ENCODE results near the gene LDLRAP1.
A peak's percentile ranks its signal among the peaks of the same experiment; 100 is the strongest.

LDLRAP1 gene

DNA sequence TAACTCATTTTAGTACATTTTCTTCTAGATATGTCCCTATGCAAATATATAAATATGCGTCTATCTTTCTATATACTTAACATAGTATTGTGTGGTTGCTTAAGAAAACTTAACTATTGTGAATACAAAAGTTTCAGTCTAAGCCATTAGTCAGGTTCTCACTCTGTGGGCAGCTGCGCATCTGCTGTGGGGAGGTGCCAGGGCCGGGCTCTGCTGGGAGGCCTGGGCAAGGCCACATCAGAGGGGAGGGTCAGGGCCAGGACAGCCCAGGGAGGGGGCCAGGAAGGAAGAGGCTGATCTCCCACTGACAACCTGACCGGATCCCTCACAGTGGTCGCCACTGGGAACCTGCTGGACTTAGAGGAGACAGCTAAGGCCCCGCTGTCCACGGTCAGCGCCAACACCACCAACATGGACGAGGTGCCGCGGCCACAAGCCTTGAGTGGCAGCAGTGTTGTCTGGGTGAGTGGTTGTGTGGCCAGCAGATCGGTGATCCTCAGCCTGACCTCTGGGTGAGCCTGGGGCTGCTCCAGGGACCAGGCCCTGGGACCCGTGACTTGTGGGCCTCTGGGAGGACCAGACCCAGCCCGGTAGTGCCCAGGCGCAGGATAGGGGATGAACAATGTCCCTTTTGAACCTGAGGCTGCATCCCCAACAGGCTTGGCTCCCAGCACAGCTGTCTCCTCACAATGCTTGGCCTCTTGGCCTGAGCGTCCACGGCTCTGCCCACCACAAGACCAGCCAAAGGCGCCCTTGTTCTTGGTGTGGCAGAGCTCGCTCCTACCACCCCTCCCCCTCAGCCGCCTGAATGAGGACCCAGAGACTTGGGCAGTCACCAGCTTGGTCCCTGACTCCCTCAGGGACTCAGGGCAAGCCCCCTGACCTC lies 20.2 kb downstream of the LDLRAP1 start:
- DNase-seq, result no peak

DNA sequence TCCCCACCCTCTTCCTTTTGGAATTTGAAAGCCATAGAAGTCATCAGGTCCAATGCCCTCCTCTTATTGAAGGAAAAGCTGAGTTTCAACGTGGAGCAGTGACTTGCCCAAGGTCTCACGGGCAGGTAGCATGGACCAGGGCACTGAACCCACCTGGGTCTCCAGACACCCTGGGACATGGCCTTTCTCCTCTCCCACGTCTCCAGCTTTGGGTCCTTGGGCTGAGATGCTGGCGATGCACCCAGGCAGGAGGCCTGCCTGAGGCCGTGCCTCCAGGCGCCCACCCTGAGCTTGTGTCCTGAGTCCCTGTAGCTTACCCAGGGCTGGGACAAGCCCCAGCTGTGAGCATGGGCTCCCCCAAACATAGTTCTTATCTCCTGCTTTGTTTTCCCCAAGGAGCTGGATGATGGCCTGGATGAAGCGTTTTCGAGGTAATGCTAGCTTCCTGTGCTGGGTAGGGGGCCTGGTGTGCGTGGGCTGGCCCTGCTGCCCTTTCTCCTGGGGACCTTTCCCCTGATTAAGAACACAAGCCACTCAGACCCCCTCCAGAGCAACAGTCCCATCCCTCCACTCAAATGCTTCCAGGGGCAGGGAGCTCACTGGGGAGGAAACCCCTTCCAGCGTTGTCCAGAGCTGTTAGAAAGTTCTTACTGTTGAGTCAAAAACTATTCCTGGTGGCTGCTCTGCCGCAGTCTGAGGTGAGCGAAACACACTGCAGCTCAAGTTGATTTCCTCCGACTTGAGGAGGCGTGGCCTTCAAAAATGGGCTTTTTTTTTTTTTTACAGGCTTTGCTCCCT lies 21.6 kb downstream of the LDLRAP1 start:
- no peak for DNase-seq

DNA sequence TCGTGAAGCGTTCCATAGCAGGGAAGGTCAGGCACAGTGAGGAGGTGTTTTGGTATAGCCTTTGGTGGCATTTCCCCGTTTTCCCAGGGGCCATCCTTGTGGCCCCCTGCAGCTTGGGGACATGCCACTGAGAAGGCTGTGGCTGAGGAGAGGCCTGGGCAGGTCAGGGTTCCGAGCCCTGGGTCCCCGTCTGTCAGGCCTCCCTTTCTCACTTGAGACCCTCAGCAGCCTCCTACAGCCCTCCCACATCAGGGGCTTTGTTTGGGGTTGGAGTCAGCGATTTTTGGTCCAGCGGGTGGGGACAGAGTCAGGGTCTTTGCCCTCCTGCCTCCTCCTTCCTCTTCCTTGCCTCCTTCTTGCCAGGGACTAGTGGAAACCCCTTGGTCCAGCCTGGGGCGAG lies 22.2 kb downstream of the LDLRAP1 start:
- no peak for DNase-seq

DNA sequence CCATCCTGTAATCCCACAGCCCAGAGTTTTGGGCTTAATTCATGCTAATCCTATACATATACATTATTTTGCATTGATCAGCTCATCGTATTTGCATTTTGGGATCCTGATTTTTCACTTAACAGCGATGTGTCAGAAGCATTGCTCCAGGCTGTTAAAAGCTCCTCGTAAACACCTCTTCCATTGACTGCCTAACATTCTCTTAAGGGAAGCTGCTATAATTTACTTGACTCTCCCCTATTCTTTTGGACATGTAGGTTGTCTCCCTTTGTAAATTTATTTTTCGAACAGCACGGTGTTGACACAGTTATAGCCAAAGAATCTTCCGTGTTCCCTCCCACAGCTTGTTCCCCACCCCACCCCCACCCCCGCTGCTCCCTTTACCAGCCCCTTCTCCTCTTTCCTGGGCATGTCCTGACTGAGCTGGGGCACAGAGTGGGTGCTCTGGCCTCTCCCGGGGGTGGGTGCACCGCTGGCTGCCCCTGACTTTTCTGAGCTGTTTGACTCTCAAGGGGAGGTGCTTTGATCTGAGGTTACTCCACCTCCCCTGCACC lies 22.8 kb downstream of the LDLRAP1 start:
- no peak for DNase-seq

DNA sequence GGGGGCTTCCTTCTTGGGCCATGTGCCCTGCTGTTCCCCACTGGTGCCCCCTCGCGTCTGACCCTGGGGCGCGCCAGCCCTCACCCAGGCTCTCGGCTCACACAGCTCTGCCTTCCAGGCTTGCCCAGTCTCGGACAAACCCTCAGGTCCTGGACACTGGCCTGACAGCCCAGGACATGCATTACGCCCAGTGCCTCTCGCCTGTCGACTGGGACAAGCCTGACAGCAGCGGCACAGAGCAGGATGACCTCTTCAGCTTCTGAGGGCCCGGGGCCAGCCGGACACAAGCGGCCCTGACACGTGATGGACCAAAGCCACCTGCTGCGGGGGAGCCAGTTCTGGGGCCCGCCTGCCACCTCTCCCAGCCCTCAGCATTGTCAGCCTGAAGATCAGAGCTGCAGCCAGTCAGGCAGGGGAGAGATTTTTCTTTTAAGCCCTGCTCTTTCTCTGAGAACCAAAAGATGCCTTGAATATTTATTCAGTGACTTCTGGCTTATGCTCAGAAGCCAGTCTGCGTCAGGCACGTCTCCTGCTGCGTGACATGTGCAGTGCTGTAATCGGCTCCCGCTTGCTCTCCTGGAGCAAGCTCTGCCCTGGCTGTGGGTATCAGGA lies 23.4 kb downstream of the LDLRAP1 start:
- no peak for DNase-seq

DNA sequence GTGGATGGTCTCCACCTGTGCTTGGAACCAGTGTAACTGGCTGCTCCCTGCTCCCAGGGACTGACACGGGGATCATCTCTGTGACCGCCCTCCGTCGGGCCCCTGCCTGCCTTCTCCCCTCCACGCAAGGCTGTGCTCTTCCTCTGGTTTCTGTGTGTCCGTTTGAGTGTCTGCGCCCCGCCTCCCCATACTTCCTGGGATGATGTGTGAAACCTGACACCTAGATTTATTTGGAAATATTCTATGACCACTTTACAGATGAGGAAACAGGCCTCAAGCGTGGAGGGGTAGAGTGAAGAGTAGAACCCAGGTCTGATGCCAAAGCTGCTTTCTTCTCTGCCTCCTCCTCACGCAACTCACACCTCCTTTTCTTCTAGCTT lies 24.3 kb downstream of the LDLRAP1 start:
- no peak for DNase-seq

DNA sequence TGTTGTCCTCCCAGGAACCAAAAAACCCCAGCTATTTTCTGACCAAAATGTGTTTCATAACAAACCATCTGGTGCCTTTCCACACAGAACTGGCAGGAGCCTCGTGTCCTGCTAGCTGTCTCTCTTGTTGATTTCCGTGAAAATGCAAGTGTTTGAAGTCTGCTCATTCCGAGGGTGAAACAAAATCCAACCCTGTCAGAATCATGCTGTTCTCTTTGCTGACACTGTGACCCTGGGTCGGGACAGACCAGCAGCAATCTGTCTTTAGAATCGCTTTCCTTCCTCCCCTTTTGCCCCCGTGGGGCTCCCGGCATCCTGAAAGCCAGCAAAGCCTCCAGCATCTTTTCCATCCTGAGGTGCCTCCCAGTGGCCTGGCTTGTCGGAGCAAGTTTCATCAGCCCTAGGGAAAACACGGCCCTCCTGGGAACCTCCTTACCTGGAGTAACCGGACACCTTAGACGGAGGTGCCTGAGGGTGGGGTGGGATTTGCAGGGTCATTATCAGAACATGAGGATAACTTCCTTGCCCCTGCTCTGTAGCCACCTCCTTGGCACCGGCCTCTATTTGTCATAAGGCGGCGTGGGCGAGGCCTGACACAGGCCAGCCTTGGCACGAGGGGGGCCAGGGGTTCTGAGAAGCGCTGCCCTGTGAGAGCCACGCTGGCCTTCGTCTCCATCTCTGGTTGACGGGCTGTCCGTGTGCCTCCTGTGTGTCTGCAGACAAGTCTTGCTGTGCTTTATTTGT lies 24.9 kb downstream of the LDLRAP1 start:
- DNase-seq, result no peak

DNA sequence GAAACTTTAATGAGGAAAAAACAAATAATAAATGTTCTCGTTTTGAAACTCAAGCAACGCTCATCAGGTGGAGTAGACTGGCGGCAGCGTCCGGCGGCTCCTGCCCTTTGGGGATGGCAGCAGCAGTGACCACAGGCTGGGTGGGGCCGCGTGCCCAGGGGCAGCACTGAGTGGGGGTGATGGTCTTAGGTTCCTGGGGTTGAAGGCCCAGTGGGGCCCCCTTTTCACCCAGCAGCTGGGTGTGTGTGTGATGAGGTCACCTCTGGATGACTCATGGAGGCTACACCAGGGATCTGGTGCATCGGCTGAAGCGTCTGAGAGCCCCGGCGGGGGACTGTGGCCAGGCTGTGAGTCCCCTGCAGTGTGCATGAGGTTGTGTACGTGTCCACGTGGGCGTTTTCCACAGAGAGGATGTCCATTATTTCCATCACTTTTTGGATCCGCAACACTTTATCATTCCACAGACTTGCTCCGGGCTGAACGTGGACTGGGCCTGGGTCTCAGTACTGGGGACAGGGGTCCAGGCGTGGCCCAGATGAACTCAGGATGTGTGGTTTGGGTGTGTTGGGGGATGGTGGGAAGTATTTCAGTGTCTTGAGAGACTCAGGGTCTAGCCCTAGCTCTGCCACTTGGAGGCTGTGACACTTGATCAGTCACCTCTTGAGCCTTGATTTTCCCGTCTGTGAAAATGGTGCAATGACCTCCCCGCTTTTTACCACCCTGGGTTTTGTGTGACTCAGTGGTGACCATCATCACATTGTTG lies 25.6 kb downstream of the LDLRAP1 start:
- DNase-seq, result no peak

DNA sequence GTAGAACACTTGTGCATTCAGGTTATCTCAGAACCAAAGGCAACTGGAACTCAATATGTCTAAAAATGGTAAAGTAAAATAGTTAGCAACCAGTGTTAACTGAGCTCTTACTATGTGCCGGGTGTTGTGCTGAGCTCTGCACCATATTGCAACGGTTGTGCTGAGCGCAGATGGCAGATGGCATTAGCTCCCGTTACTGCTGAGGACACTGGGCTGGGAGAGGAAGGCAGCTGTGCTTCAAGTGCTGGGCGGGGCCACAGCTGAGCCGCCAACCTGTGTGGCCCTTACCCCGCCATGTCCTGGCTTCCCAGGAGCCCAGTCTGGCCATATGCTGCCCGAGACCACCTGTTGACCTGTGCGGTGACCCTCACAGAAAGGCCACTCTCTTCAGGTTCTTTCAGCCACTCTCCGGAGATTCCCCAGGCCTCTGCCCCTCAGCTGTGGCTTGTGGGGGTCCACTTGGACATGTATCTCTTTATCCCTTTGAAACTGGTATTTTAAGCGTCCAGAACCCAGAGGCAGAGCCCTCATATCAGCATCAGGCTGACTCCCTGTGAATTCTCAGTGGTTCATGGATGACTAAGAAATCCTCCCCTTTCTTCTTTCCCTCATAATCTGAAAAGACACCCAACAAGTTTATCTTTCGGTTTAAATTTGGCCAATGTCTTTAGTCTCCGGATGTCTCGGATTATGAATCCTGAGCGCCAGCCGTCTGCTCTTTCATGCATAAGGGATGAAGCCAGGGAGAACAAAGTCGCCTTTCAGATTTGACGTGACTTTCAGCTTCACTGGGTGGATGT lies 26.4 kb downstream of the LDLRAP1 start:
- DNase-seq, result peak; percentile 9

DNA sequence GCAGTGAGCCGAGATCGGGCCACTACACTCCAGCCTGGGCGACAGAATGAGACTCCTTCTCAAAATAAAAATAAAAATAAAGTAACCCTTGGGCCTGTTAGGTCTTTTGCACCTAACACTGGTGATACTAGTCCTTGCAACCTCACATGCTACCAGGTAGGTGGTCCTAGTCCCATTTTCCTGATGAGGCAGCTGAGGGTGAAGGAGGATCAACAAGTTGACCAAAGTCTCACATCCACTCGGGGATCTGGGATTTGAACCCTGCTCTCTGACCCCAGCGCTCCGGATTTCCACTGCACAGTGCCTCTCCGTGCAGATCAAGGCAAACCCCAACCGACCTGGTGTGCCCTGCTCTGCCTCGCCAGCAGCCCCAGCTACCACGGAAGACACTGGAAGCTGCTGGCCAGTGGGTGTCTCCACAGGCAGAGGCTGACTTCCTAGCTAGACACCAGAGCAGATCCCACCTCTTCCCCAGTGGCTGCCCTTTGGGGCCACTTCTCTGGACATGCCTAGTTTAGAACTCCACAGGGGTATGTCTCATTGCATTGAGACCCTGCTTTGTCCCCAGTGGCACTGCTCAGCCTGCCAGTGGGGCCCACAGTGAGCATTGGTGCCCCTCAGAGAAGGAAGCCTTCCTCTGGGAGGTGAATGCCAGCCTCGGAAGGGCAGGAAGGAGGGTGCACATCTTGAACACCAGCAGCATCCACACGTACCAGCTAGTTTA lies 27.6 kb downstream of the LDLRAP1 start:
- DNase-seq, result no peak

DNA sequence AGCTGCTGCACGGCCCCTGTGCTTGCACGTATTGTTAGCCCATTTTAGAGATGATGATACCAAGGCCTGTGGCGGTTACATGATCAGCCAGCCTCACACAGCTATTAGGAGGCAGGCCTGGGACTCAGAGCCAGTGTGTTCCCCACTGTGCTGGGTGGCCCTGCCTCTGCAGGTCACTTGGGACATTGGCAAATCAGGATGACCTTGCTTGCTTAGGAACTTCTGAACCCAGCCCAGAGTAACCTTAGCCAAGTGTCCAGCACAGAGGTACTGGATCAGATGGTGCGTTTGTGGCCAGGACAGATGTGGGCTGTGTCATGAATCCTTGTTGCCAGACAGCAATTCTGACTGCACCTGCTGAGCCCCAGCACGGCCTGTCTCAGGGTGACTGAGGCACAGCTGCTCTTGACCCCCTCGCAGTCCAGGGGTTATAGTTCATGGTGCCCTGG lies 28.1 kb downstream of the LDLRAP1 start:
- no peak for DNase-seq

DNA sequence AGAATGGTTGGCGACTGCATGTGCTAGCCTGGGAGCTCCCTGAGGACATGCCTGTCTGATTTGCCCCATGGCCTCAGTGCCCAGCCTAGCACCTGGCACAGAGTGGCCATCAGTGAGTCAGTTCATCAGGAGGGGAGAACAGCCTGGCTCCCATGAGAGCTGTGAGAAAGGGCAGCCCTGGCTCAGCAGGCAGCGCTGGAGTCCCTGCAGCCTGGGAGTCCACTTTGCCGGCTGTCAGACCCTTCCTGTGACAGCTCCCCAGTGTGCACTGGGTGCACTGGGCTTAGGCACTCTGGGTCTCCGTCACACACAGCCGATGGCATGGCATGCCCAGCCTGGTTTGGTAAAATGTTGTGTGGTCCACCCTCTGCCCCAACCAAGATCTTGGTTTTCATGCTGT lies 28.7 kb downstream of the LDLRAP1 start:
- DNase-seq, result no peak

DNA sequence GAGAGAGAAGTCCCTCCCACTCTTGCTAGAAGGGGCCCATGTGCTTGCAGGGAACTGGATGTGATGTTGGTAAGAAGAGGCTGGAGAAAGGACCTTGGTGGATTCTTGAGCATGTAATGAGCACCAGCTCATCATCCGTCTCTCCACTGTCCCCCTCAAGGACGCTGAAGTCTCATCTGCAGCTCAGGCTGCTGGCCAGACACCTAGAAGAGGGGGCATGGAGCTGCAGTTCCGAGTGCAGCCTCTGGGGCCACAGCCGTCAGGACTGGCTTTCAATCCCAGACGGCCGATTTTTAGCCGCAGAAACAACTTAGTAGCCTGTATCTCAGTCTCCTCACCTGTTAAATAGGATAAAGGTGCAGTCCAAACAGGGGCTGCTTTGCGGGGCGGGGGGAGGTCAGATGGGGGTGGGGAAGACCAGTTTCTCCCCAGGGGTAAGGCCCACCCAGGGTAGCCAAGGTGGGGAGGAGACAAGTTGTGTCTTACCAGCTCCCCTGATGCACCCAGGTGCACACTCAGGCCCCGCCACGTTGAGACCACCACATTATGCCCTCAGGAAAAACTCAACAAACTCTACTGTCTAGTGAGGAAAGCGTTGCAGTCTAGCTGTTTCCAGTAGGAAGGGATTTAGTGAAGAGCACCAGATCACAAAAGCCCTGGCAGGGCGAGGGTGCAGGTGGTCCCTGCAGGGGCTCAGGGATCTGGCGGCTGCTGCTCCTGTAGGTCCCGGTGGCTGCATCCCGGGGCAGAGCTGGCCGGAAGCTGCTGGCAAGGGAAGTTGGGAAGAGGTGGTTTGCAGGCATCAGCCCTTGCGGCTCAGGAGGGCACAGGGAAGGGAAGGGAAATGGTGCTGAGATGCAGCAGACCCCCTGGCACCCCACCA lies 29.5 kb downstream of the LDLRAP1 start:
- DNase-seq, result peak; percentile 48

DNA sequence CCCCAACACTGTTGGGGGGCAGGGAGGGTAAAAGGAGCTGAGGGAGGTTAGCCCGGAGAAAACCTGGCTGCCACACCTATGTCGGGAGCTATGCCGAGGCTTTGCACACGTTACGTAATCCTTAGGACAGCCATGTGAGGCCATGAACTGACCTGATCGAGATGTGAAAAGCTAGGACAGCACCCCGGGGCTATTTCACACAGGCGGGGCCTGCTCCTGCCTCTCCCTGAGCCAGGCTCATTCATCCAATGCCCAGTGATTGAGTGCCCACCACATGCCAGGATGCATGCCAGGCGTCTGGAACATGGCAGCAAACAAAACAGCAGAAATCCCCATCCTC lies 30.2 kb downstream of the LDLRAP1 start:
- DNase-seq, result peak; percentile 56

DNA sequence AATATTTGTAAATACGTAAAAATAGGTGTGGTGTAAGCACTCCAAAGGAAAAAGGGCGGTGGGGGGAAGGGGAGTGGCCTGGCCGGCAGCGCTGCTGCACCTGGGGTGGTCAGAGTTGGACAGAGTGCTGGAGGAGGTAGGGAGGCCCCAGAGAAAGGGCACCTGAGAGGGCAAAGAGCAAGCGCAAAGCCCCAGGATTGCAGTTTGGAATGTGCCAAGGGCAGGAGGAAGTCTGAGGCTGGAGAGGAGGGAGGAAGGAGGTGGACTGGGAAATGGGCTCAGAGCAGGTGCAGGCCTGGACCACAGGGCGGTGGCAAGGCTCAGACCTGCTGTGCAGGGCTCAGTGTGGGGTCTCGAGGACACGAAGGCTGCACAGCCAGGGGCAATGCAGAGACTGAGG lies 30.6 kb downstream of the LDLRAP1 start:
- DNase-seq, result peak; percentile 56

DNA sequence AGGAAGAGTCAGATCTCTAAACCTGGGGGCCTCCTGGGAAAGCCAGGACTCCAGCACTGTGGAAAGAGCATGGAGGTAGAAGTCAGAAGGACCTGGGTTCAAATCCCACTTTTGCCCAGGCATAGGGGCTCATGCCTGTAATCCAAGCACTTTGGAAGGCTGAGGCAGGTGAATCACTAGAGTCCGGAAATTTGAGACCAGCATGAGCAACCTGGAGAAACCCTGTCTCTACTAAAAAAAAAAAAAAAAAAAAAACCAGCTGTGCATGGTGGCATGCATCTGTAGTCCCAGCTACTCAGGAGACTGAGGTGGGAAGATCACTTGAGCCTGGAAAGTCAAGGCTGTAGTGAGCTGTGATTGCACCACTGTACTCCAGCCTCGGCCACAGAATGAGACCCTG lies 31.8 kb downstream of the LDLRAP1 start:
- DNase-seq, result no peak

DNA sequence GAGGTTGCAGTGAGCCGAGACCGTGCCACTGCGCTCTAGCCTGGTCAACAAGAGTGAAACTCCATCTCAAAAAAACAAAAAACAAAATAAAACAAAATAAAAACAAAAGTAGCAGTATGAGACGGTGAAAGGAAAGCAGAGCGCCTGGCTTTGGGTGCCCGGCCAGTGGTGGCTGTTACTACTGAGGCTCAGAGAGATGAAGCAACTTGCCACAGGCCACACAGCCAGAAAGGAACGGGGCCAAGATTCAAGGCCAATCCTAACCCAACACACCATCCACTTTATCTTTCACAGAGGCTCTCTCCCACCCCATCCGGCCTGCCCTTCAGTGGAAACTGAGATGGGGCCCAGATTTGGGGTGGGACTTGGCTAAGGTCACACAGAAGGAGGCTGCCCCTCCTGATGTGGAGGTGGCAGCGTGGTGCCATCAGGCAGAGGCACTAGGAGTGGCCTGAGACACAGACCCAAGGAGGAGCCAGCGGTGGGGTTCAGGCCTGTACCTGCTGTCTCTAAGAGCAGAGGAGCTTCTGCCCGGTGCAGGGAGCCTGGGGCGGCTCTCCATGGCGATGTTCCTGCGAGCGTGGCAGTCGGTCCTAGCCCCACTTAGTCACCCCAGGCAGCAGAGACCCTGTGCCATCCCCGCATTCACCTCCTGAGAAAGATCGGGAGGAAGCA lies 33.2 kb downstream of the LDLRAP1 start:
- no peak for DNase-seq

DNA sequence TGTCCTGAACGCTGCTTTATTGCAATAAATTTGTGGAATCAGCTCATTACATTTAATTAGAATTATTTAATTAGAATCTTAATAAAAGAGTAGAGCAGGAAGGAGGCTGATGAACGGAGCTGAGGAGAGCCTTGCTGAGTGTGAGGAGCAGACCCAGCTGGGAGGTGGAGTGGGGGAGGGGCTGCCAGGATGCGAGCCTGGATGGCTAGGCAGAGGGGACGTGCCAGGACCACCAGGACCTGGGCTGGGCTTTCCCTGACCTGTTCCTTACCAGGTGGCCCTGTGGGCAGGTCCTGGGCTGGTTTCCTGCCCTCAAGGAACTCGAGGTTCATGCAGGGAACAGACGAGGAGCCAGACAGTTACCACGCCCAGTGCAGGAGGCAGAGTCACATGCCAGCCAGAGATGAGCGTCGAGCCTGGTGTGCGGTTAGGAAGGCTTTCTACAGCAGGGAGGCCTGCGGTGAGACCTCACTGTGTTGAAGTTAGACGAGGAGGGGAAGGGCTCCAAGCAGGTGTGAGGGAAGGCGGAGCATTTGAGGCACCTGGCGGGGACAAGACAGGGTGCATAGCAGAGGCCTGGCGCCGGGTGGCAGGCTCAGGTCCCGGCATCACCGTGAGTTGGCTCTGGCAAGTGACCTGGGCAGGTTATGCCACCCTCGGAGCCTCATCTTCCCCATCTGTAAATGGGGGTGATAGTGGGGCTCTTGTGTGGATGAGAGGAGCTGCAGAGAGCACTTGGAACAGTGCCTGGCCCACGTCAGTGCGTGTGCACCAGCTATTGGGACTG lies 33.9 kb downstream of the LDLRAP1 start:
- no peak for DNase-seq

Measured in NCI-H146 (cell line).